ENCODE results near the gene EHF. TPM values are rescaled to one million over a fixed set of nuclear protein-coding genes. Genes with fewer than 3 reads are reported as not detected.
A peak's percentile ranks its signal among the peaks of the same experiment; 100 is the strongest.

Gene EHF
- total RNA-seq, 1 experiment from 2014 or later, result 37.0 TPM

- Histone ChIP-seq H3K9me2 (replicated peaks; ENCODE audit: low read length) (no peaks in the 10 kb centered on the region), H3K4me3 (ENCODE audit: low read length) (peak overlapping the region; percentile 3; the same call in 1 of the 2 replicates), H3K4me1 (ENCODE audit: insufficient read depth, low read length) (peaks cover 52% of the 10 kb centered on the region), H3K36me3 (ENCODE audit: low read depth, low read length) (peaks cover 46% of the 10 kb centered on the region), H3K9ac (ENCODE audit: low read length) (peak overlapping the region; percentile 74), H2AFZ (ENCODE audit: low read length) (no peak overlapping the region), H4K20me1 (ENCODE audit: low read length) (no peaks in the 10 kb centered on the region), H3K79me2 (ENCODE audit: low read length) (no peaks in the 10 kb centered on the region), H3K27ac (ENCODE audit: low read length) (peak overlapping the region; percentile 99), H3F3A (ENCODE audit: low read length, unreplicated experiment) (peaks cover 22% of the 10 kb centered on the region), H3K9me3 (ENCODE audit: low read length) (no peaks in the 10 kb centered on the region), H3K4me2 (ENCODE audit: low read length) (peak overlapping the region; percentile 61), H3K27me3 (ENCODE audit: low read length) (no peaks in the 10 kb centered on the region)
- POLR2A ChIA-PET (ENCODE audit: unreplicated experiment), result interaction anchor here (0.6 kb wide), 1 partner anchor 102 kb away, joined by 5 read pairs; no protein-coding TSS in a partner anchor
- ATAC-seq (no peak), DNase-seq (peak; percentile 41)
- intact Hi-C loops (cut with micrococcal nuclease), result loop anchor here (5.0 kb wide), 1 partner anchor 154 kb away; no protein-coding TSS in a partner anchor
- no peak for TF ChIP-seq CTCF (conservative IDR thresholded peaks at IDR 0.05; ENCODE audit: low read depth, low read length)
- TF ChIP-seq EZH2phosphoT487 (IDR thresholded peaks at IDR 0.05; ENCODE audit: borderline replicate concordance, low read length), result no peak
- no peak for TF ChIP-seq EZH2 (IDR thresholded peaks at IDR 0.05; ENCODE audit: low read length, unreplicated experiment)
- CTCF ChIA-PET, result interaction anchor here (1.0 to 2.8 kb wide), 3 partner anchors 13 to 237 kb away, joined by 6 to 9 read pairs (median 8); no protein-coding TSS in a partner anchor
- BruUV-seq (replicated peaks), result no TSS peak
Observed at GRCh38 chr11:34653031-34653430, 32.1 kb downstream of the EHF start.

DNA sequence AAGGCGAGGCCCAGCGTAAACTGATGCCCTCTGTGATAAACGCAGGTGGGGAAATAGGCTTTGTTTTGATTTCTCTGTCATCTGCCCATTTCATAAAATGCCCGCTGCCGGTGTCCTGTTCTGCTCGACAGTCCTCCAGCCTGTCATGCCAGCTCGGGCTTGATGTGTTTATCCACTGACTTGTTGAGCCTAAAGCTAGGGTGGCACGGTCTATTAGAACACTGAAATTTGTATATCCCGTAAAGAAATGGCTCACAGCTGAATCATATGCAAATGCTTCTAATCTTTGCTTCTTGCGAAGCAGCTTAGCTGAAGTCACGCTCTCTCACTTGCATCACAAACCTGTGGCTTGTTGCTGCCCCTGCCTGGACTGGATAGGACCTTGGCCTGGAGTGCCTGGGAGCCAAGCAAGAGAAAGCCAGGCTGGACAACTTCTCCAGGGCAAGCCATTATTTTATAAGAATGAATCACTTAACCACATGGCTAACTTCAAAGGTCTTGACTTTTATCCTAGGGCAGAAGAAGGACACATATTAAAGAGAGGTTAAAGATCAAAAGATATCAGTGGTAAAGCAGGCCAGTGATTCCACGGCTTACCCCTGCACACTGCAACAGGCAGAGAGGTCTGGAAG, 33.1 kb downstream of the EHF start:
- Histone ChIP-seq H3K9ac (ENCODE audit: low read length) (peak overlapping the region; percentile 88), H3K4me1 (ENCODE audit: insufficient read depth, low read length) (peaks cover 52% of the 10 kb centered on the region), H3K4me3 (ENCODE audit: low read length) (peak overlapping the region; percentile 3; the same call in 1 of the 2 replicates), H3K36me3 (ENCODE audit: low read depth, low read length) (peaks cover 51% of the 10 kb centered on the region), H3K9me2 (replicated peaks; ENCODE audit: low read length) (no peaks in the 10 kb centered on the region), H3K79me2 (ENCODE audit: low read length) (no peaks in the 10 kb centered on the region), H3K9me3 (ENCODE audit: low read length) (no peaks in the 10 kb centered on the region), H3F3A (ENCODE audit: low read length, unreplicated experiment) (peaks cover 22% of the 10 kb centered on the region), H3K27me3 (ENCODE audit: low read length) (no peaks in the 10 kb centered on the region), H2AFZ (ENCODE audit: low read length) (no peak overlapping the region), H4K20me1 (ENCODE audit: low read length) (no peaks in the 10 kb centered on the region), H3K27ac (ENCODE audit: low read length) (peak overlapping the region; percentile 99), H3K4me2 (ENCODE audit: low read length) (peak overlapping the region; percentile 67)
- no TSS peak for BruUV-seq (replicated peaks)
- ChIA-PET POLR2A (ENCODE audit: unreplicated experiment) (interaction anchor here (0.5 to 1.5 kb wide), 7 partner anchors 12 to 101 kb away, joined by 3 to 16 read pairs (median 4); no protein-coding TSS in a partner anchor), CTCF (interaction anchor here (0.6 to 2.8 kb wide), 11 partner anchors 14 to 237 kb away, joined by 3 to 9 read pairs (median 4); no protein-coding TSS in a partner anchor)
- peak; percentile 49; the same call in 1 of the 2 replicates for TF ChIP-seq CTCF (conservative IDR thresholded peaks at IDR 0.05; ENCODE audit: low read depth, low read length)
- TF ChIP-seq EZH2phosphoT487 (IDR thresholded peaks at IDR 0.05; ENCODE audit: borderline replicate concordance, low read length), result no peak
- TF ChIP-seq EZH2 (IDR thresholded peaks at IDR 0.05; ENCODE audit: low read length, unreplicated experiment), result no peak
- ATAC-seq (peak; percentile 86), DNase-seq (peak; percentile 97)
- intact Hi-C loops (cut with micrococcal nuclease), result loop anchor here (1.0 to 5.0 kb wide), 8 partner anchors 14 to 236 kb away; no protein-coding TSS in a partner anchor
